Loucy (cell line): ENCODE data around the gene MBLAC2.

Experiments
- CTCF ChIP-seq: fragments of 200-600 bp; sonication (generic); conservative IDR thresholded peaks from 2 replicates; pipeline ENCODE4 v1.5.1; 2014; ENCODE audit warnings: mild to moderate bottlenecking, antibody characterized with exemption, low read length
- EZH2phosphoT487 ChIP-seq: fragments of 200-600 bp; IDR thresholded peaks from 2 replicates; pipeline ENCODE4 v1.6.1; 2018; ENCODE audit warnings: antibody characterized with exemption, mild to moderate bottlenecking, moderate library complexity, borderline replicate concordance

GRCh38 chr5:90410178-90410762 lies 64.3 kb downstream of the MBLAC2 start:
- TF ChIP-seq CTCF, result no peak
- TF ChIP-seq EZH2phosphoT487, result no peak
